Measurements from ENCODE around the gene CHPF. TPM values are rescaled to one million over a fixed set of nuclear protein-coding genes. Genes with fewer than 3 reads are reported as not detected.

The CHPF gene
- polyA plus RNA-seq, 3 donors: 21.0 to 25.3 (median 23.6) TPM

DNA sequence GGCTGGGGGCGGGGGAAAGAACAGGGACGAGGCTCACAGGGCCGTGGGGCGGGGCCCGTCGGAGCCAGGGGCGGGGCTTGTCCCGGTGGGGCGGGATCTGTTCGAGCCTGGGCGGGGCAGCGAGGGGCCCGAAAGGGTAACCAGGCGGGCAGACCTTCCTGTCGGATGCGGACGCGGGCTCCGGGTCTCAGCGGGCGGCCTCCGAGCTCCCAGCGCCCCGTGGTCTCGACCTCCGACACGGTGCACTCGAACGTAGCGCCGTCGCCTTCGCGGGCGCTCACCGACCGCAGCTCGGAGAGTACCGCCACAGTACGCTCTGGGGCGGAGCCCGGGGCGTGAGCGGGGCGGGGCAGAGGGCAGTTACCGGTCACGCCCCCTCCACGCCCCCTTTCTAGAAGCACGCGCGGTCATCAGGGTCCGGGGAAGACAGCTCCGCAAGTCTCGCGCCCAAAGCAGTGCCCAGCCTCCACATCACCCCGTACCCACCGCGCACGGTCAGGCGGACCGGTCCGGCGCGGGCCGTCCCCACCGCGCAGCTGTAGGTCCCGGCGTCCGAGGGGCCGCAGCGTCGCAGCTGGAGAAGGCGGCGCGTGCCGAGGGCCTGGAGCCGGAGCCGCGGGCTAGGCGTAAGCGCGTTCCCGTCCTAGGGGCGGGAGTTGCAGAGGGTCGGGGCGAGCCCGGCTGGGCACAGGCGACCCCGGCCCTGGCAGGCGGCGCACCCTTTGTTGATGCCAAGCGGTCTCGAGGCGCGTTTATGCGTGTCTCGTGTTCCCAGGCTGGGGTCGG is 9.0 kb upstream of the CHPF start:
- DNase-seq (ENCODE audit: low read depth in 3 of 3, low spot score in 2 of 3): peak in 1 of 3 donors; percentile 76

DNA sequence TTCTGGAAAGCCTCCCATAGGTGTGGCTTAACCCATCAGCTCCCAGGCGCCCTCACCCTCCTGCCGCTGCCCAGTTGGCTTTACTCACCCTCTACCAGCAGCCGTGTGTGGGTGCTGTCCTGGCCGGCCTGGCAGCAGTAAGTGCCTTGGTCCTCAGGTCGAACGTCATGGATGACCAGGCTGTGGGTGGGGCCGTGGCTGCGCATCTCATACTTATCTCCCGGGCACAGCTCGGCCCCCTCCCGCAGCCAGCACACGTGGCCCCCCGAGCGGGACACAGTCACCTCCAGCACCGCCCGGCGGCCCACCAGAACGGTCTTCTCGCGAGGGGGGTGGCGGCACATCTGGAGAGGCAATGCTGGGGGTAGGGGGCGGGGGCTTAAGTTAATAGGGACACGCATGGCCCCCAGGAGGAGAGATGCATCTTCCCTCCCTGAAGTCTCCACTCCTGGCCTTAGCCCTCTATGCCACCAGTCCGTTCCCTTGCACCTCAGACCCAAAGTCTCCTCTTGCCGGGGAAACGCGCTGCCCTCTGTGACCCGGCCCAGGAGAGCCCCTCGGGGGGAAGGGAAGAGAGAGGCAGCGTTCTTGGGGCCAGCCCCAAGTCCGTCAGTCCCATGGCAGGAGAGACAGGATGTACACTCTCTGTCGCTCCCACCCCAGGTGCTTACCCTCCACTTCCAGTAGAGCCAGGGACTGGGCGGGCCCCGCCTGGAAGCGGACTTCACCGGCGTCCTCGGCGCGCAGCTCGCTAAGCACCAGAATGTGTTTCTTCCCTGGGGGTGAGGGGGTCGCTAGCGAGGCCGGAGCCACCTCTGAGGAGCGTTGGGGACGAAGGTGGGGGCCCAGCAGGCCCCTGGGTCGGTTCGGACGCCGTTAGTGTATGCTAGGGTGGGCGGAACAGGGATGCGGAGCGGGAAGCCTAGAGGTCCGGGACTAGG is 8.1 kb upstream of the CHPF start:
- DNase-seq (ENCODE audit: low read depth in 3 of 3, low spot score in 2 of 3): no peak

DNA sequence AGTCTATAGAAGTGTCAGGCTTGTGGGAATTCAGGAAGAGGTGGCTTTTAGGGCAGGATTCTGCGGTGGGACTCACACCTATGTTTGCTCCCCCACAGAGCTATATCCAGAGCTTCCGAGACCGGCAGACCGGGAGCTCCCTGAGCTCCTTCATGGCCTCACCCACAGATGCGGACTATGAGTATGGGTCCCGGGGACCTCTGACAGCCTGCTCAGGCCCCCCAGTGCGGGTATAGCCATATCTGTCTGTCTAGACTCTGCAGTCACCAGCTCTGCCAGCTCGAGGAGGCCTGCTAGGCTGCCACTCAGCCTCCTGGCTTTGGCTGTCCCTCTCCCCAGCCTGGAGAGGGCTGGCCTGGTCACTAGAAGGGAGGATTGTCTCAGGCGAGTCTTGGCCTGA is 6.0 kb upstream of the CHPF start:
- DNase-seq (ENCODE audit: low read depth in 3 of 3, low spot score in 2 of 3): no peak

DNA sequence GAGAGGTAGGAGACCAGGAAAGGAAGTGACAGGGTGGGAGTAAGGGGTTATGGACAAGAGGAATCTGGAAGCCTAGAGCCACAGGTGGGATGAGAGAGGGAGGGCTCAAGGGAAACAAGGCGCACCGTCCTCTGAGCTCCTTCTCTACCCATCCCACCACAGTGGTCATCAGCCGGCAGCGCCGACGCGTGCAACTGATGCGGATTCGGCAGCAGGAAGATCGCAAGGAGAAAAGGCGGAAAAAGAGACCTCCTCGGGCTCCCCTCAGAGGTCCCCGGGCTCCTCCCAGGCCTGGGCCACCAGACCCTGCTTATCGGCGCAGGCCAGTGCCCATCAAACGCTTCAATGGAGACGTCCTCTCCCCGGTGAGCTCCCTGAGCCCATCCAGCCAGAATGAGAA is 5.4 kb upstream of the CHPF start:
- DNase-seq (ENCODE audit: low read depth in 3 of 3, low spot score in 2 of 3): no peak

DNA sequence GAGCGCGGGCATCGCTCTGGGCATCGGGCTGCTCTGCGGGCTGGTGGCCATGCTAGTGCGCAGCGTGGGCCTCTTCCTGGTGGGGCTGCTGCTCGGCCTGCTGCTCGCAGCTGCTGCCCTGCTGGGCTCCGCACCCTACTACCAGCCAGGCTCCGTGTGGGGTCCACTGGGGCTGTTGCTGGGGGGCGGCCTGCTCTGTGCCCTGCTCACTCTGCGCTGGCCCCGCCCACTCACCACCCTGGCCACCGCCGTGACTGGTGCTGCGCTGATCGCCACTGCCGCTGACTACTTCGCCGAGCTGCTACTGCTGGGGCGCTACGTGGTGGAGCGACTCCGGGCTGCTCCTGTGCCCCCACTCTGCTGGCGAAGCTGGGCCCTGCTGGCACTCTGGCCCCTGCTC is 4.0 kb upstream of the CHPF start:
- DNase-seq (ENCODE audit: low read depth in 3 of 3, low spot score in 2 of 3): no peak

DNA sequence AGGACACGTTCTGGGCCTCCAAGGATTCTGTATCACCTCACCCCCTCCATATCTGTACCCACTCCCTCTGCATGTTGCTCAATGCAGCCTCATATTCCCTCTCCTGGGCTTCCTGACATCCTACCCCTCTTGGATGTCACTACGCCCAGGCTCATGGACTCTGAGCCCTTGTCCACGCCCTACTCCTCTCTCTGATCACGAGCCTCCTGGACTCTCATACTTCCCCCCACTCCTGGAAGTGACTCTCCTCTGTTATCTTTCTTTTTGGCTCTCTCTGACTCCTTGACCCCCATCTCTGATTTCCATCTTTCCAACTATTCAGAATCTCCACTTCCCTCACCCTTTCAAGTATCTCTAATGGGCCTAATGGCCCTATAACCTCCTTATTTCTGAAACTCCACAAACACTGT is 2.3 kb upstream of the CHPF start:
- DNase-seq (ENCODE audit: low read depth in 3 of 3, low spot score in 2 of 3): no peak

DNA sequence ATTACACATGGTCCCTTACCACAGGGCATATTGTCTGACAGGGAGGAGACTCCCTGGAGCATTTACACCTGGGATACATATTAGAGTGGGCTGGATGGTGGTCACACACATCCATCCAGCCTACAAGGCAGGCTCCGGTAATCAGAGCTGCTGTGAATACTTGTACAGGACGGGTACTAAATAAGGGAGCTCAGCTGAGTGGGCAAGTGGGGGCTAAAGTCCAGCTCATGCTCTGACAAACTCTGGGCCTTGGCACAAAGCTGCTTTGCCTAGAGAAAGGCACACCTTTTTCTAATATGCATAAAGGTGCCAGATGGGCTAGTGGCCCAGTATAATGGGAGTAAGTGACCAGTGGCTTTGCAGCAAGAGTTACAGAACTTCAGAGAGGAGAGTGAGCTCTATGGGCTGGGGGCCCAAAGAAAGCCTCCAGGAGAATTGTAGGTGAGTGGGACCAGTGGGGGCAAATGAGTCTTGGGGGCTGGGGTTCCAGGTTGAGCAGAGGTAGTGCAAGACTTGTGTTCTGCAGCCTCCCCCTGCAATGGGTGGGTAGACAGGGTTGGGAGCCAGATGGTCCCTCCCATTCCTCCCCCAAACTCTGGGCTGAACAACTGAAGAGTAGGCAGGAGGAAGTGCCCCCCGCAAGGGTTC is 1.8 kb upstream of the CHPF start:
- DNase-seq (ENCODE audit: low read depth in 3 of 3, low spot score in 2 of 3): no peak

DNA sequence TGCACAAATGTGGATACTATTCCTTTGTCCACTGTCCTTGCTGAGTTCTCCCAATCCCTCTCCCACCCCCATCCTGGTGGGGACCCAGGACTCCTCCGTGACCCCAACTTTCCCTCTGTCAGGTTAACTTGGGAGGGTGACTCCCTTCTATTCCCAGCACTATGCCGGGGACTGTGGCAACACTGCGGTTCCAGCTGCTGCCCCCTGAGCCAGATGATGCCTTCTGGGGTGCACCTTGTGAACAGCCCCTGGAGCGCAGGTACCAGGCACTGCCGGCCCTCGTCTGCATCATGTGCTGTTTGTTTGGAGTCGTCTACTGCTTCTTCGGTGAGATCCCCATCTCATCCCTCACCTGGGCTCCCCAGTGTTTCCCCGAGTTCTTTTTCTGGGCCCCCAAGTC is 958 bp upstream of the CHPF start:
- no peak for DNase-seq (ENCODE audit: low read depth in 3 of 3, low spot score in 2 of 3)

DNA sequence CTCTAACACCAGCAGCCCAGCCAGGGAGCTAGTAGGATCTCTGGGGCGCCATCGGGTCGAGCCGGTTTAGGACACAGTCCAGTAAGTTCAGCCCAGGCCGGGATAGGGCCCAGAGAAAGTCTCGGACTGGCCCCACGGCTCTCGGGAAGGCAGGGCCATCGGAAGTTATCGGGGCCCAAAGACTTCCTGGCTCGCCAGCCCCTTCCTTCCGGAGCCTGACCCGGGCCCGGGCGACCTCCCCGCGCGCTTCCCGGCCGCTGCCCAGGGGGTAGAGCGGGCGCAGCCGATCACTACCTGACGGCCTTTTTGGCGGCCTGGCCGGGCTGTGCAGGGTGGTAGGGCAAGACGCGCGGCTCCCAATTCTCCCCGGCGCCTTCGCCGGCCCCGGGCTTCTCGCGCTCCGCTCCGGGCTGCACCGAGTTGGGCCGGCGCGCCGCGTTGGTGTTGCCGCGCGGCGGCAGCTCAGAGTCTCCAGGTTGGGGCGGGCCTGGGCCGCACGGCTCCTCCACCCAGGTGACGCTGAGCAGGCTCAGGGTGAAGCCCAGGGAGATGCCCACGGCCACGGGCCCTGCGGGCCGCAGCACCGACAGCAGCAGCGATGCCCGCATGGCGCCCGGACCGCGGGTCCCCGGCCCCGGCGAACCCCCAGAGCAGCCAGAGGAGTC is 546 bp downstream of the CHPF start:
- DNase-seq (ENCODE audit: low read depth in 3 of 3, low spot score in 2 of 3): no peak

DNA sequence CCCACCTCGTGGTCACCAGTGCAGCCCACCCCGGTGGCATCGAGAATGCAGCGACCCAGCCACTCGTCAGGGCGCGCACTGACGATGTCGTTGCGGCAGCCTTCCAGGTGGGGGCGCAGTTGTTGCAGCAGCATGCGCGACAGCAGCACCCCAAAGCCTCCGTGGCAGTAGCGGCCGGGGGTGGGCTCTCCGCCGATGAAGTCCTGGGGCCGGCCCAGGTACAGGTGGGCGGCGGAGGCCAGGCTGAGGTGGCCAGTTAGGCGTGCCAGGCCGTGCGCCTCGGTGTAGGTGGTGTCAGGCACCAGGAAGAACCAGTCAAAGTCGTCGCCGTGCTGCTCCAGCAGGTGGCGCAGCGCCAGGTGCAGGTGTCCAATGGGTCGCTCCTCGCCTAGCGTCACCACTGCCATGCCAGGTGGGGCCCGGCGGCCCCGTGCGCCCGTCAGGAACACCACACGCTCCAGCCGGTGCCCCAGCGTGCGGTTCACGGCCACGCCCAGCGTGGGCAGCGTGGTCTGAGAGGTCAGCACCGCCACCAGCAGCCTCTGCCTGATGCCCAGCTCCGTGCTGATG is 1.9 kb downstream of the CHPF start:
- peak in 1 of 3 donors; percentile 74 for DNase-seq (ENCODE audit: low read depth in 3 of 3, low spot score in 2 of 3)

DNA sequence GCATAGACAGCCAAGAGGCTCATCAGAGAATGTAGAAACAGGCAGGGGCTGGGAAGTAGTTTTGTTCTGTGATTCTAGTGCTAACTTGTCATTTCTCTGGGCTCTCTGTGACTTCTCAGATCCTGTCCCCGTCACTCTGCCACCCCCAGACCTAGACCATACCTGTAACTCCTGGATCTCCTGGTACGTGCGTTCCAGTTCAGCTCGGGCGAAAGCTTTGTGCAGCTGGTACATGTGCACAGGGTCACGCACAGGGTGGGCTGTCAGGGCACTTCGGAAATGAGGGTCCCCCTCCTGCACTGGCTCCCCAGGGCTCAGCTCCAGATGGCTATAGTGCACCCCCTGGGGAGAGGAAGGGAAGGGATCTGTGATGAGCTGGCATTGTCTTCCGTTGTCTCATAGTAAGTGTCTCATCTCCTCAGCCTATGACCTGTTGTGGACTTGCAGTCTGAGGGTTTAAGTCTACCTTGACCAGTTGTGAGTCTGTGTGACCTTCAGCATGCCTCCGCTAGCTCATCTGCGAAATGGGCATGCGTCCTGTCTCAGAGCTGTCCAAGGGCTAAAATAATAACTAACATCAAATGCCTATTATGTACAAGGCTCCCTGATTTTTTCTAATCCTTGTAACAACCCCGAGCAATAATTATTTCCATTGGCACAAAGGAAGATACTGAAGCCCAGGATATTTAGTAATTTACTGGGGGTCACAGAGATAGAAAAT is 2.7 kb downstream of the CHPF start:
- no peak for DNase-seq (ENCODE audit: low read depth in 3 of 3, low spot score in 2 of 3)

DNA sequence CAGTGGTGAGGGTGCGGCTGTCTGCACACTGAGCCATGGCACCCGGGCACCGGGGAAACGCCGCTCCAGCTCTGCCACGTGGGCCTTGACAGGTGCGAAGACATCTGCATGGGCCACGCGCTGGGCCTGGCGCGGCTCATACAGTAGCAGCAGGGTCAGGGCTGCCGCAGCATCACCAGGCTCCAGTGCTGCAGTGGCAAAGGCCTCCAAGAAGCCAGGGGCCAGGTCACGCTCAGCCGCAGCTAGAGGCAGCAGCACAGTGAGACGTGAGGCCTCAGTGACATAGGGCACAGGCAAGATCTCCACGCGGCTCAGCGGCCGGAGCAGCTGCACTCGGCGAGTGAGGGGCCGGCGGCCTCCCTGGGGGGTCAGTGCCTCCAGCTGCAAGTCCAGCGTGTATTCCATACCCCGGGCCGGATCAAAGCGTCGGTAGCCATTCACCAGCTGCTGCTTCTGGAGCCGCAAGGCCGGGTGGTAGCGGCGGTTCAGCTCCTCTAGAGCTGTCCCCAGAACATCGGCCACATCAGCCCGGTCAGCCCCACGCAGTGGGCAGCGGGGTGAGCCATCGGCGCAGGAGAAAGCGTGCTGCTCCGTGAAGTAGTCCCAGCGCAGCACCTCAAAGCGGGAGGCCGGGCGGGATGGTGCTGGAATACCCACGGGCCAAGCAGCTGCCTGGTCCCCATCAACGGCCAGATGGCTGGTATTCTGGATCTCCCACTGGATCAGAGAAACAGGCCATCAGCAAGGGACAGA is 3.5 kb downstream of the CHPF start:
- DNase-seq (ENCODE audit: low read depth in 3 of 3, low spot score in 2 of 3): no peak

DNA sequence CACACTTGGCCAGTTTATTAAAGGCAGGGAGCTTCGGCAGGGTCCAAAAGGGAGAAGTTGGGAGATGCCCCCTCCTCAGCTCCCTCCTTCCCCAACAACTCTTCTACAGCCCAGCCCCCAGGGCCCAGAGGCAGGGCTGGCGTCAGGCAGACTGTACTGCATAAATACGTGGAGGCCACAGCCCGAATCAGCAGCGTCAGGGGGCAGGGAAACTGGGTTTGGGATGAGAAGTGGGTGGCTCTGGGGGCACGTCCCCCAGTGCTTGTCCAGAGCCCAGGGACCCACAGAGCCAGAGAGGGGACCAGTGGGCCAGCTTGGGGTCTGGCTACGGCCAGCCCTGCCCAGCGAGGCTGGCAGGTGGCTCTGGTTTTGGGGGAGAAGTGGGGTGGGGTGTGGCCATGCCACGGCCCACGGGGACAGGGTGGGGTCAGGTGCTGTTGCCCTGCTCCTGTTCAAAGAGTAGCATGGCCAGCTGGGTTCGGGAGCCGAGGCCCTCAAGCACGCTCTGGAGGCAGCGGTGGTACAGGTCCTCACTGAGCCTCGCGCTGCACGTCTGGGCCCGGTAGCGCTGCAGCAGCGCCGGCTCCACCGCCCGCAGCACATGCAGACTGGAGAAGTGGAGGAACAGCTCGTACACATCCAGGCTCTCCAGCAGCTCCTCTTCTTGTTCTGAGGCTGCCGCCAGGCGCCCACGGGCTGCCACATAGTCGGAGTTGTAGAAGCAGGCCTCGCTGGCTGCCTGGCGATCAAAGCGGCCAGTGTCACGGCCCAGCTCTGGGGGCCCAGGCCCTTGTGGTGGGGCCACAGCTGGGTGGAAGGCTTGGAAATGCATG is 4.4 kb downstream of the CHPF start:
- no peak for DNase-seq (ENCODE audit: low read depth in 3 of 3, low spot score in 2 of 3)

DNA sequence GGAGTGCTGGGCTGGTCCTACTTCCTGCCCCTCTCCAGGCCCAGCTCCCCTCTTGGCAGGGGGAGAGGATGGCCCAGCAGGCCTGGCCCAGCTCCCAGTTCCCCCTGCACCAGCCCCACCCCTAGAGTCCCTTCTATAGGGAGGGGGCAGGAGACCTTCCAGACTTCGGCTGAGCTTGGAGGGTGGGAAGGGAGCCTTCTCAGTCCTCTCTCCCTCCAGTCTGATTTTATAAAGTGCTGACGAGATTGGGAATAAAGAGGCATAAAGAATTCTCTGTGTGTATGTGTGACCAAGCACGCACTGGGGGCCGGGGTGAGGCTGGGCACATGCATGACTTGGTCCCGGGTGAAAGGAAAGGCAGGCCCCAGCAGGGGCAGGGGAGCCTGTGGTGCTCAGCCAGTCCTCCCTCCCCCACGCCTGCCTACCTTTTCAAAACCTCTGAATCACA is 5.1 kb downstream of the CHPF start:
- no peak for DNase-seq (ENCODE audit: low read depth in 3 of 3, low spot score in 2 of 3)

DNA sequence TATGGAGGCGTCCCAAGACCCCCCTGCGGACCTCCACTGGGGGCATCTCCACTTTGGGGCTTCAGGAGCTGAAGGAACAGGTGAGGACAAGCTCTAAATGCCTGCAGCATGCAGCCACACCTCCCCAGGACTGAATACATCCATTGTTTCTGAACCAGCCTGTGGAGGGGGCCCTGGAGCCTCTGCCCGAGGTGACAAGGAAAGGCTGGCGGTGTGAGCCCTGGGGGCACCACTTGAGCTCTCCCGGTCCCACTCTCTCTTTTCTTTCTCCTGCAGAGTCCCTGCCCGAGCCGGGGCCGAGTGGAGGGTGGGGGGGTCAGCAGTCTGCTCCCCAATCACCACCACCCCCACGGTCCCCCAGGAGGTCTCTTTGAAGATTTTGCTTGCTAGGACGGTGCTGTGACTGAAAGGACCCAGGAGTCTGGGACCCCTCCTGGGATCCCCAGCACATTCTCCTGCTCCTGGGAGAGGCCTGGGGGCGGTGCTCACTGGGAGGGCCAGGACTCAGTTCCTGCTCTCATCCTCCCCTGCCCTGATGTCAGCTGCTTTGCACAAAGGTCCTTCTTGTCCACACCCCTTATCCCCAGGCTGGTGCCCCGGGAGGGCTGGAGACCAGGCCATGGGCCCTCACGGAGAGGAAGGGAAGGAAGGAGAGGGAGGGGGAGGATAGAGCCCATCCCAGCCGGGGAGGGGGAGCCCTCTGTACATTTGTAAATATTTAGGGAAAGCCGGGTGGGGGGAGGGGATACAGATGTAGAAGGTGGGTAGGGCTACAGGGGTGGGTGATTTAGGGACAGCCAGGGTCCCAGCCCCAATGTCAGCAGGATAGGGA is 5.7 kb downstream of the CHPF start:
- no peak for DNase-seq (ENCODE audit: low read depth in 3 of 3, low spot score in 2 of 3)

DNA sequence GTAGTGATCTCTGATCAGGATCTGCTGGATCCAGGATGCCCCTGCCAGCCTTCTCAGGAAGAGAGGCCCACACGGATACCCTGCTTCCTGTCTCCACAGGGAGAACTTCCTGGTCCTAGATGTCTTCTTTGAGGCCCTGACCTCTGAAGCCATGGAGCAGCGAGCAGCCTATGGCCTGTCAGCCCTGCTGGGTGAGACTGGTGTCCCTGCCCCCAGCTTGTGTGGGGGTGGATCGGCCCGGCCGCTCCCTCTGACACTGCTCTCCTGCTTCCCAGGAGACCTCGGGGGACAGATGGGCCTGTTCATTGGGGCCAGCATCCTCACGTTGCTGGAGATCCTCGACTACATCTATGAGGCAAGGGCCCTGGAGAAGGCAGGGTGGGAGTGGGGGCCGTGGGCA is 6.6 kb downstream of the CHPF start:
- no peak for DNase-seq (ENCODE audit: low read depth in 3 of 3, low spot score in 2 of 3)

DNA sequence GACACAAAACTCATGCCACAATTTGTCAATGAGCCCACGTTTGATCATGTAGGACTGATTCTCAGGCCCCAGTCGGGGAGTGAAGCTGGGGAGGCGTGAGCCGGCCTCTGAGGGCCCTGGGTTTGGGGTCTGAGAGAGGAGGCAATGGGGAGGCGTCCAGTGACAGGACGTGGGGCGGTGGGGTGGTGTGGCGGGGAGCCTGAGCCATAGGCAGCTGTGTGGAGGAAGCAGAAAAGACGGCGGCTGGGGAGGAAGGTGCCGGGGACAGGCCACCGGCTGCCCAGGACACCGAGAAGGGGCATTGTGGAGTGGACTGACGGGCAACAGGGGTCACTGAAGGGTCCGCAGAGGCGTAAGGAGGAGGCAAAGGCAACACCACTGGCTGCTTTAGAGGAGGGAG is 7.2 kb downstream of the CHPF start:
- no peak for DNase-seq (ENCODE audit: low read depth in 3 of 3, low spot score in 2 of 3)

Measured in right renal cortex interstitium (tissue), 3 donors.